Hematopoietic multipotent progenitor cell treated with erythropoietin and hydrocortisone succinate and interleukin-3 and kit ligand, for 4 days (in vitro differentiated cells): ENCODE results near the gene DMTF1.
"Not testable (repeated sequence)": the region's sequence is repeated elsewhere in the genome, so short reads cannot be mapped to it uniquely, and the experiment has no call there.

Experiments used
- DNase-seq: peaks from one replicate; pipeline ENCODE4 v3.0.0-alpha.2; 2015

The DMTF1 gene

GRCh38 chr7:87199700-87200450, 47.6 kb downstream of the DMTF1 start:
- no peak for DNase-seq

- no peak for DNase-seq
Observed at GRCh38 chr7:87202208-87202607, 50.0 kb downstream of the DMTF1 start.

- DNase-seq: no peak
Observed at GRCh38 chr7:87202705-87203104, 50.5 kb downstream of the DMTF1 start.

DNA sequence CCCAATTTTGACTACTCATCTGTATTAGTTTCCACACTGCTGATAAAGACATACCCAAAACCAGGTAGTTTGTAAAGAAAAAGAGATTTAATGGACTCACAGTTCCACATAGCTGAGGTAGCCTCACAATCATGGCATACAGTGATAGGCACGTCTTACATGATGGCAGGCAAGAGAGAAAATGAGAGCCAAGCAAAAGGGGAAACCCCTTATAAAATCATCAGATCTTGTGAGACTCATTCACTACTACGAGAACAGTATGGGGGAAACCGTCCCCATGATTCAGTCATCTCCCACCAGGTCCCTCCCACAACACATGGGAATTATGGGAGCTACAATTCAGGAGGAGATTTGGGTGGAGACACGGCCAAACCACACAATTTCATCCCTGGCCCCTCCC, 51.7 kb downstream of the DMTF1 start:
- not testable (repeated sequence) for DNase-seq

DNA sequence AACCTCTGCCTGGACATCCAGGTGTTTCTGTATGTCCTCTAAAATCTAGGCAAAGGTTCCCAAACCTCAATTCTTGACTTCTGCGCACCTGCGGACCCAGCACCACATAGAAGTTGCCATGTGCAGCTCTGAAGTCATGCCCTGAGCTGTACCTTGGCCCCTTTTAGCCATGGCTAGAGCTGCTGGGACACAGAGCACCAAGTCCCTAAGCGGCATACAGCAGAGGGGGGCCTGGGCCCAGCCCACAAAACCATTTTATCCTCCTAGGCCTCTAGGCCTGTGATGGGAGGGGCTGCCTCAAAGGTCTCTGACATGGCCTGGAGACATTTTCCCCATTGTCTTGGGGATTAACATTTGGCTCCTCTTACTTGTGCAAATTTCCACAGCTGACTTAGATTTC, 52.7 kb downstream of the DMTF1 start:
- no peak for DNase-seq

DNA sequence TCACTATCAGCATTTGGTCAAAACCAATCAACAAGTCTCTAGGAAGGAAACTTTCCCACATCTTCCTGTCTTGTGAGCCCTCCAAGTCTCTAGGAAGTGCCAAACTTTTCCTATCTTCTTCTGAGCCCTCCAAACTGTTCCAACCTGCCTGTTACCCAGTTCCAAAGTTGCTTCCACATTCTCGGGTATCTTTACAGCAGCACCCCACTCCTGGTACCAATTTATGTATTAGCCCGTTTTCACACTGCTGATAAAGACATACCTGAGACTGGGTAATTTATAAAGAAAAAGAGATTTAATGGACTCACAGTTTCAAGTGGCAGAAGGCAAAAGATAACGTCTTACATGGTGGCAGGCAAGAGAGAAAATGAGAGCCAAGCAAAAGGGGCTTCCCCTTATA, 53.4 kb downstream of the DMTF1 start:
- DNase-seq: not testable (repeated sequence)

DNA sequence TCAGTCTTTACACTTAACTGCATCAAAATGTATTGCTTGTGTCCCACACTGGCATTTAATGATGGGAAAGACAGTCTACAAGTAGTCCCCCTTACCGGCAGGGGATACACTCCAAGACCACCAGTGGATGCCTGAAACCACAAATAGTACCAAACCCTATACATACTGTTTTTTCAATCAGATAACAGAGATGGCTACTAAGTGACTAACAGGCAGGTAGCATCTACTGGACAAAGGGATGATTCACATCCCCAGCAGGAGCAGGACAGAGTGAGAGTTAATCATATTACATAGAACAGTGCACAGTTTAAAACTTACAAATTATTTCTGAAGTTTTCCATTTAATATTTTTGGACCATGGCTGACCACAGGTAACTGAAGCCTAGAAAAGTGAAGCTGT, 54.1 kb downstream of the DMTF1 start:
- no peak for DNase-seq

- no peak for DNase-seq
Observed at GRCh38 chr7:87209295-87209924, 57.2 kb downstream of the DMTF1 start.

DNA sequence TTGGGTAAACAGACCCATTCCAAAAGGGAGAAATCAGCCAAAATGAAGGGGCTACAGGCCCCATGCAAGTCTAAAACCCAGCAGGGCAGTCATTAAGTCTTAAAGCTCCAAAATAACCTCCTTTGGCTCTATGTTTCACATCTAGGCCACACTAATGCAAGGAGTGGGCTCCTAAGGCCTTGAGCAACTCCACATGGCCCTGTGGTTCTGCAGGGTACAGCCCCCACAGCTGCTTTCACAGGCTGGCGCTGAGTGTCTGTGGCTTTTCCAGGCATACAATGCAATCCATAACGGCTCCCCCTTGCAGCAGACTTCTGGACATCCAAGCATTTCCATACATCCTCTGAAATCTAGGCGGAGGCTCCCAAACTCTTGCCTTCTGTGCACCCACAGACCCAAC, 58.3 kb downstream of the DMTF1 start:
- DNase-seq: no peak

- peak; percentile 67 for DNase-seq
Observed at GRCh38 chr7:87212498-87212897, 60.2 kb downstream of the DMTF1 start.

GRCh38 chr7:87213252-87213651, 61.0 kb downstream of the DMTF1 start:
- DNase-seq: no peak

DNA sequence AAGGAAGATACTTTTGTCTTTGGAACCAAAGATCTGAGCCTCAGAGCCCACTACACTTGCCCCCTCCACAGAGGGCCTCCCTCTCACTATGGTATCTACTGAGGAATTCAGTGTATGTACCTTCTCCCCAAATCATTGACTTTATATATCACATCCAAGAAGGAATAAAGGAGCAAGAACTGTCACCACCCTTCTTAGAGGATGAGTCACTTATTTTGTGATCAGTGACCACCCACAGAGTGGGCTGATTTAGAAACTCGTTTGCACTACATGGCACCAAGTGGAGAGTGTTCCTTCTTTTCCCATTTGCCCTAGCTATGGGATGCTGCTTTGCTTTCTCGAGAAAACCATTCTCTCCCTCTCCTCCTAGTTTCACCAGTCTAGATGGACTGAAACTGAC, 61.6 kb downstream of the DMTF1 start:
- no peak for DNase-seq

DNA sequence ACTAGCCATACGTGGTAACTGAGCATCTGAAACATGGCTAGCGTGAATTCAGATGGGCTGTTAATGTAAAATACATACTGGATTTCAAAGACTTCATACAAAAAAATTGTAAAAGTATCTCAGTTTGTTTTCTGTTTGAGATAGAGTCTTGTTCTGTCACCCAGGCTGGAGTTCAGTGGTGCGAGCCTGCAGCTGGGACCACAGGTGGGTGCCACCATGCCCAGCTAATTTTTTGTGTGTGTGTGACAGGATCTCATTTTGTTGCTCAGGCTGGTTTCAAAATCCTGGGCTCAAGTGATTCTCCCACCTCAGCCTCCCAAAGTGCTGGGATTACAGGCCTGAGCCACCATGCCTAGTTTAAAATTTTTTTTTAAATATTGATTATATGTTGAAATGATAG, 62.8 kb downstream of the DMTF1 start:
- DNase-seq: no peak

- no peak for DNase-seq
Observed at GRCh38 chr7:87216701-87217508, 64.7 kb downstream of the DMTF1 start.

DNA sequence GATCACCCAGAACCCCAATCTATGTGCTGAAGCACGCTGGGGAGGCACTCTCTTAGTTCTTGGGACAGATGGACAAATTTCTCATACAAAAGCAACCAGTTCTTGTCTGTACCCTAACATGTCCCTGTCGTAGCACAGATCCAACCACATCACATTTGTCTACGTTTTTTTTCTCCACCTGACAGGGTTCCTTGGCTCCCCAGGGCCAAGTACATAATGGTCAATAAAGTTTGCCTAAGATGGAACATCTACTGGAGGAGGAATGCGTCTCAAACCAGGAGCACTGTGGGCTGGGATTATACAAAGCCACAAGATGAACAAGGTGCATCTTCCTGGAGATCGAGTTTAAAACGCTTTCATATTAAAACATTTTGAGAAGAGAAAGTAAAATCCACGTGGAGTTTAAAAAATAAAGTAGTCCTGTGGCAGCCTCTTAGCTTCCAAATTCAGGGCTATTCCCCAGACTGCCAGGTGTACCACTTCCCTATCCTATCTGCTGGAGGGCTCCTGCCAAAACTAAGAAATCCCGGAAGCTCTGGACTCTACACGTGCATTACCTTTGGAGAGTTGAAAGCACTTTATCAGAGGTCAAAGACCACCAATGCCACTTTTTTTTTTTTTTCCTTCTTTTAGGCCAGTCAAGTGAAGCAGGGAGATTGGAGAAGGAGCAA, 65.9 kb downstream of the DMTF1 start:
- DNase-seq: no peak

DNA sequence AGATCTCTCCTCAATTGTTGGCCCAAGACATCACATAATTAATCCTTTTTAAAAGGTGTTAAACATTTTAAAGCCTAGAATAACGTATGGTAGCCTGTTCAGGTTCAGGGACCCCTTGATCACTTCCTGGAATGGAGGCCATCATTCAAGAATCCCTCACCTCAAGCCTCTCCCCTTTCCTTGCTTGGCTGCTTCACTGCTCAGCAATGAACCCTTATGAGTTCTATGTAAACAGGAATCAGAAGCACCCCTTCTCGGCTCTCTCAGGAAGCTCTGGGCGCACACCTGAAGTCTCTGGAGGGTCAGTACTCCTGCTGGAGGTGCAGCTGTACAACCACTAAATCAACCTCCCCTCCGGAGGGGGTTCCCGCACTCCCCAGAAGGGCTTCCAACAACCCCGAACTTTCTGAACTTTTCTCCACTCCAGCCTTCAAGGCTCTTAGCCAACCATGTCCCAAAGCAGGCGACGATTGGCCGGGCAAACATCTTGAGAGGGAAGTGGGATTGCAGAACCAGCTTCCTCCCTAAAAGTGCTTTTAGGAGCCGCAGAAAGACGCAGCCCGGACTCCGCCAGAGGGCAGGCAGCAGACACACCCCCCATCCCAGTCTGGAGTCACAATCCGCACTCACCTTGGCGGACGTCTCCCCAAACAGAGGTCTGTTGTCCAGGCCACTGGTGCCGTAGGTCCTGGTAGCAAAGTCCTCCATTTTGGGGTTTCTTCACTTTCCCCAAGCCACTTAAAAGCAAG, 66.7 kb downstream of the DMTF1 start:
- DNase-seq: peak; percentile 68

- peak; percentile 89 for DNase-seq
Observed at GRCh38 chr7:87219545-87220025, 67.3 kb downstream of the DMTF1 start, which contains the start of gene TMEM243. Gene TMEM243, minus strand, starts transcription at chr7:87219732. Its CDS starts 229 bp downstream, at chr7:87219503.

- peak; percentile 86 for DNase-seq
Observed at GRCh38 chr7:87220026-87220733, 67.9 kb downstream of the DMTF1 start.

- DNase-seq: peak; percentile 27
Observed at GRCh38 chr7:87220734-87221215, 68.5 kb downstream of the DMTF1 start.

DNA sequence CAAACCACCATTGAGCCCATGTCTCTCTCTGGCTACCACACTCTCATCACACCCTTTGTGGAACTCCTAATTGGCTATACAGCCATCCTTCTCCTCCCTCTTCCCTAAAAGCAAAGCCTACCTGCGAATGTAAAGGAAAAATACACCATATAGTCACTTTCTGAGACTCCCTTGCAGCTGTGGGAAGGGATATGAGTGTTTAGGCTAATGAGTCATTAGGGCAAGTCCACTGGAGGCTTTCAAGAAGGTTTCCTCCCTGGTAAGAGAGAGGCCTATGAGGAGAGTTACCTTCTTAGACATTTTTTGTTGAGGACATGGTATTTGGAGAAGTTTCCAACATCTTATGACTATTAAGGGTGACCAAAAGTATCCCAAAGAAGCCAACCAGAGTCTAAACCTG, 71.4 kb downstream of the DMTF1 start:
- no peak for DNase-seq

- DNase-seq: no peak
Observed at GRCh38 chr7:87225696-87226095, 73.4 kb downstream of the DMTF1 start.
